ENCODE results near the gene B4GALT4. TPM values are rescaled to one million over a fixed set of nuclear protein-coding genes. Genes with fewer than 3 reads are reported as not detected.
A peak's percentile ranks its signal among the peaks of the same experiment; 100 is the strongest.

The B4GALT4 gene
- total RNA-seq, 2 donors from 2014 or later = 141 to 145 TPM

- peaks cover 9% of the 10 kb centered on the region for H3K9me3 Mint-ChIP-seq
- peaks cover 53% of the 10 kb centered on the region for H3K4me1 Mint-ChIP-seq
- Histone ChIP-seq H3K36me3 (ENCODE audit: control insufficient read depth, insufficient read depth, low read length) (peaks cover 42% of the 10 kb centered on the region), H3K27ac (ENCODE audit: low read depth, low read length) (no peak overlapping the region), H3K27me3 (ENCODE audit: control insufficient read depth, insufficient read depth, low read length, poor library complexity, severe bottlenecking) (no peaks in the 10 kb centered on the region), H3K4me3 (ENCODE audit: low read length) (no peak overlapping the region), H3K9me3 (ENCODE audit: control insufficient read depth, low read length) (peaks cover 8% of the 10 kb centered on the region), H3K4me1 (ENCODE audit: control insufficient read depth, insufficient read depth, low read length) (peaks cover 26% of the 10 kb centered on the region), H3K9ac (ENCODE audit: extremely low read depth, low read length, poor library complexity, severe bottlenecking) (no peak overlapping the region)
- no peak for DNase-seq
- peaks cover 46% of the 10 kb centered on the region for H3K36me3 Mint-ChIP-seq (ENCODE audit: low read depth)
- no peak for TF ChIP-seq CTCF (conservative IDR thresholded peaks at IDR 0.05)
- H3K4me3 Mint-ChIP-seq = no peak overlapping the region
- H3K27ac Mint-ChIP-seq = peak overlapping the region; percentile 79
- WGBS, 2 experiments (ENCODE audit: insufficient coverage in 1 of 2, insufficient read length in 1 of 2) = 83 to 93% methylated on average over 5 to 8 of the region's 8 CpGs
- H3K27me3 Mint-ChIP-seq (ENCODE audit: insufficient read depth) = no peaks in the 10 kb centered on the region
Observed at GRCh38 chr3:119205209-119205608, 35.5 kb downstream of the B4GALT4 start.

- no peak overlapping the region for H3K27ac Mint-ChIP-seq
Observed at GRCh38 chr3:119195911-119196310, 44.8 kb downstream of the B4GALT4 start.

GRCh38 chr3:119195151-119195476 lies 45.6 kb downstream of the B4GALT4 start:
- peaks cover 12% of the 10 kb centered on the region for H3K4me1 Mint-ChIP-seq
- no peaks in the 10 kb centered on the region for H3K4me1 ChIP-seq (ENCODE audit: control insufficient read depth, insufficient read depth, low read length)
- H3K9me3 ChIP-seq (ENCODE audit: control insufficient read depth, low read length) = no peaks in the 10 kb centered on the region
- no peak overlapping the region for H3K27ac ChIP-seq (ENCODE audit: low read depth, low read length)
- H3K36me3 Mint-ChIP-seq (ENCODE audit: low read depth) = peaks cover 7% of the 10 kb centered on the region
- H3K27ac Mint-ChIP-seq = no peak overlapping the region
- no peak overlapping the region for H3K4me3 Mint-ChIP-seq
- no peak overlapping the region for H3K9ac ChIP-seq (ENCODE audit: extremely low read depth, low read length, poor library complexity, severe bottlenecking)
- 92 to 100% methylated on average over 1 of the region's 1 CpG for WGBS, 2 experiments (ENCODE audit: insufficient coverage in 1 of 2, insufficient read length in 1 of 2)
- no peak overlapping the region for H3K4me3 ChIP-seq (ENCODE audit: low read length)
- no peak for DNase-seq
- no peaks in the 10 kb centered on the region for H3K27me3 Mint-ChIP-seq (ENCODE audit: insufficient read depth)
- H3K9me3 Mint-ChIP-seq = no peaks in the 10 kb centered on the region
- H3K36me3 ChIP-seq (ENCODE audit: control insufficient read depth, insufficient read depth, low read length) = no peaks in the 10 kb centered on the region
- no peaks in the 10 kb centered on the region for H3K27me3 ChIP-seq (ENCODE audit: control insufficient read depth, insufficient read depth, low read length, poor library complexity, severe bottlenecking)
- TF ChIP-seq CTCF (conservative IDR thresholded peaks at IDR 0.05) = no peak

More at GRCh38 chr3:119195911-119196310, 44.8 kb downstream of the B4GALT4 start:
- Mint-ChIP-seq H3K4me3 (no peak overlapping the region), H3K9me3 (no peaks in the 10 kb centered on the region), H3K27me3 (ENCODE audit: insufficient read depth) (no peaks in the 10 kb centered on the region), H3K4me1 (peaks cover 12% of the 10 kb centered on the region), H3K36me3 (ENCODE audit: low read depth) (peaks cover 7% of the 10 kb centered on the region)
- no peak for DNase-seq
- no peak overlapping the region for H3K27ac ChIP-seq (ENCODE audit: low read depth, low read length)
- no peaks in the 10 kb centered on the region for H3K27me3 ChIP-seq (ENCODE audit: control insufficient read depth, insufficient read depth, low read length, poor library complexity, severe bottlenecking)
- no peaks in the 10 kb centered on the region for H3K9me3 ChIP-seq (ENCODE audit: control insufficient read depth, low read length)
- peaks cover 6% of the 10 kb centered on the region for H3K36me3 ChIP-seq (ENCODE audit: control insufficient read depth, insufficient read depth, low read length)
- no peak overlapping the region for H3K9ac ChIP-seq (ENCODE audit: extremely low read depth, low read length, poor library complexity, severe bottlenecking)
- 80 to 91% methylated on average over 1 of the region's 1 CpG for WGBS, 2 experiments (ENCODE audit: insufficient coverage in 1 of 2, insufficient read length in 1 of 2)
- TF ChIP-seq CTCF (conservative IDR thresholded peaks at IDR 0.05) = no peak
- no peaks in the 10 kb centered on the region for H3K4me1 ChIP-seq (ENCODE audit: control insufficient read depth, insufficient read depth, low read length)
- H3K4me3 ChIP-seq (ENCODE audit: low read length) = no peak overlapping the region

Measured in endodermal cell (in vitro differentiated cells).